CD14-positive monocyte (primary cell): ENCODE results near the gene HNRNPF. TPM values are rescaled to one million over a fixed set of nuclear protein-coding genes. Genes with fewer than 3 reads are reported as not detected.

Experiments
- DNase-seq, 3 donors: peaks; one replicate each; pipeline ENCODE4 v3.0.0-alpha.2; 2011 to 2022
- H2AFZ ChIP-seq: 2 replicates; pipeline ENCODE4 v1.6.0; 2012; ENCODE audit warnings: mild to moderate bottlenecking, low read depth, low read length, inconsistent platforms; ENCODE audit not compliant: insufficient read depth, poor library complexity, severe bottlenecking
- H3K27ac ChIP-seq, 2 donors: 1 replicate in 1 of 2; 2 replicates in 1 of 2; pipeline ENCODE4 v1.5.1; 2012 to 2013; ENCODE audit warnings: low read length in 2 of 2, control low read depth in 1 of 2, inconsistent platforms in 1 of 2, low read depth in 1 of 2, mild to moderate bottlenecking in 1 of 2
- H3K27me3 ChIP-seq, 2 donors: one replicate each; pipeline versions ENCODE4 v1.6.0 to v1.6.1; 2011 to 2013; ENCODE audit warnings: low read length in 2 of 2; ENCODE audit not compliant: control insufficient read depth in 2 of 2, insufficient read depth in 2 of 2
- H3K36me3 ChIP-seq, 2 donors: replicated peaks in 1 of 2; 1 replicate in 1 of 2; 2 replicates in 1 of 2; pipeline versions ENCODE4 v1.5.1 to v1.6.1; 2012 to 2013; ENCODE audit warnings: low read length in 2 of 2, control low read depth in 1 of 2, inconsistent platforms in 1 of 2, mild to moderate bottlenecking in 1 of 2; ENCODE audit not compliant: insufficient read depth in 2 of 2, control insufficient read depth in 1 of 2
- H3K4me1 ChIP-seq, 2 donors: 1 replicate in 1 of 2; 2 replicates in 1 of 2; pipeline versions ENCODE4 v1.5.1 to v1.6.1; 2012 to 2013; ENCODE audit warnings: low read length in 2 of 2, control low read depth in 1 of 2, inconsistent platforms in 1 of 2, mild to moderate bottlenecking in 1 of 2, moderate library complexity in 1 of 2; ENCODE audit not compliant: insufficient read depth in 2 of 2, control insufficient read depth in 1 of 2
- H3K4me2 ChIP-seq: replicated peaks from 2 replicates; pipeline ENCODE3; 2012; ENCODE audit warnings: low read length, moderate library complexity, mild to moderate bottlenecking; ENCODE audit not compliant: poor library complexity, severe bottlenecking; ENCODE audit errors: extremely low read depth
- H3K4me3 ChIP-seq, 3 experiments: fragments of 200-600 bp in 1 of 3; sonication (generic) in 1 of 3; replicated peaks in 1 of 3; 1 replicate in 2 of 3; 2 replicates in 1 of 3; pipeline ENCODE4 v1.5.1; 2011 to 2013; ENCODE audit warnings: low read length in 3 of 3, mild to moderate bottlenecking in 3 of 3, control low read depth in 2 of 3, low read depth in 2 of 3, inconsistent platforms in 1 of 3, moderate library complexity in 1 of 3
- H3K79me2 ChIP-seq: 2 replicates; pipeline ENCODE4 v1.6.0; 2012; ENCODE audit warnings: mild to moderate bottlenecking, control low read depth, inconsistent platforms, low read length, moderate library complexity; ENCODE audit not compliant: insufficient read depth
- H3K9ac ChIP-seq: 2 replicates; pipeline ENCODE4 v1.6.0; 2017; ENCODE audit warnings: low read length, mild to moderate bottlenecking; ENCODE audit not compliant: insufficient read depth, poor library complexity, severe bottlenecking
- H3K9me3 ChIP-seq, 2 donors: replicated peaks in 1 of 2; 1 replicate in 1 of 2; 2 replicates in 1 of 2; pipeline versions ENCODE4 v1.5.1 to v1.6.1; 2012 to 2013; ENCODE audit warnings: low read length in 2 of 2, control low read depth in 1 of 2; ENCODE audit not compliant: control insufficient read depth in 1 of 2, insufficient read depth in 1 of 2
- H4K20me1 ChIP-seq: 2 replicates; pipeline ENCODE4 v1.6.0; 2012; ENCODE audit warnings: mild to moderate bottlenecking, low read length, control low read depth, moderate library complexity; ENCODE audit not compliant: insufficient read depth
- H3K27ac Mint-ChIP-seq, 7 donors: one replicate each; pipeline ENCODE4 v1.8.0; 2020; ENCODE audit warnings: mild to moderate bottlenecking in 7 of 7, mixed read lengths in 7 of 7, moderate library complexity in 6 of 7, inconsistent platforms in 2 of 7
- H3K27me3 Mint-ChIP-seq, 3 donors: one replicate each; pipeline ENCODE4 v1.8.0; 2021 to 2022; ENCODE audit warnings: low read depth in 3 of 3, mild to moderate bottlenecking in 3 of 3, mixed read lengths in 3 of 3, moderate library complexity in 3 of 3, inconsistent platforms in 1 of 3
- H3K36me3 Mint-ChIP-seq, 2 donors: one replicate each; pipeline ENCODE4 v1.8.0; 2020; ENCODE audit warnings: mixed read lengths in 2 of 2, inconsistent platforms in 1 of 2, mild to moderate bottlenecking in 1 of 2
- H3K4me1 Mint-ChIP-seq: one replicate; pipeline ENCODE4 v1.8.0; 2020; ENCODE audit warnings: mild to moderate bottlenecking, mixed read lengths
- H3K4me3 Mint-ChIP-seq, 2 donors: one replicate each; pipeline ENCODE4 v1.8.0; 2020; ENCODE audit warnings: mild to moderate bottlenecking in 2 of 2, mixed read lengths in 2 of 2, moderate library complexity in 1 of 2
- H3K9me3 Mint-ChIP-seq, 7 donors: one replicate each; pipeline ENCODE4 v1.8.0; 2020 to 2022; ENCODE audit warnings: mixed read lengths in 7 of 7, mild to moderate bottlenecking in 6 of 7, moderate library complexity in 6 of 7, inconsistent platforms in 2 of 7
- WGBS: methylation state at CpG from one replicate; pipeline ENCODE4 v1.1.5; 2013; ENCODE audit warnings: missing lambda C conversion rate; ENCODE audit not compliant: insufficient coverage; 5-methylcytosine and 5-hydroxymethylcytosine counted together
- intact Hi-C, 2 donors: fragments of 100-400 bp; cut with micrococcal nuclease; formaldehyde crosslinking; loops; one replicate each; pipeline versions ENCODE4 v1.15.0 to v1.15.1; 2023
- polyA plus RNA-seq, 3 donors: library from polyadenylated mRNA; depleted of rRNA in 1 of 3; unstranded in 2 of 3; stranded (reverse) in 1 of 3; fragments of 300-500 nt in 2 of 3; fragments of >200 nt in 1 of 3; fragmentation: Illumina TruSeq in 2 of 3; gene quantifications; 1 replicate in 2 of 3; 2 replicates in 1 of 3; pipeline ENCODE4 v1.2.3, GENCODE V29; 2012 to 2021
- TF ChIP-seq, protein P1 (sequence below): fragments of 200-600 bp; IDR thresholded peaks from one replicate; pipeline ENCODE4 v1.8.0; 2022; ENCODE audit warnings: antibody characterized with exemption, mild to moderate bottlenecking

The HNRNPF gene
- polyA plus RNA-seq, 3 donors, result 115 to 189 (median 188) TPM

DNA sequence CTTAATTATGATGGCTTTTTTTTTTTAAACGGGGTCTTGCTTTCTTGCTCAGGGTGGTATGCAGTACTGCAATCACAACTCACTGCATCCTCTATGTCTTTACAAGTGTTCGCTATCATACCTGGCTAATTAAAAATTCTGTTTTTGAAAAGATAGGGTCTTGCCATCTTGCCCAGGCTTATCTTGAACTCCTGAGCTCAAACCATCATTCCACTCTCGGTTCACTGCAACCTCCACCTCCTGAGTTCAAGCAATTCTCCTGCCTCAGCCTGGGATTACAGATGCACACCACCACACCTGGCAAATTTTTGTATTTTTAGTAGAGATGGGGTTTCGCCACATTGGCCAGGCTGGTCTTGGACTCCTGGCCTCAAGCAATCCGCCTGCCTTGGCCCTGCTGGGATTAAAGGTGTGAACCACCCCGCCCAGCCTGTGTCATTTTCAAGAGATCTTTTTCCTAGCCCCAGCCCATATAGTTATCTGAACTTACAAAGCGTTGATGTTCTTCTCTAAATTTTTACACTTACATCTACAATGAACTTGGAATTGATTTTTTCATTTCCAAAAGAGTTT lies 6.0 kb downstream of the HNRNPF start:
- Histone ChIP-seq H3K36me3 (peaks cover 0 to 24% of the 10 kb centered on the region in 2 donors), H3K27ac (peak overlapping the region in 1 of 2 donors; percentile 99), H3K4me3 (no peak overlapping the region), H3K4me2 (no peak overlapping the region), H4K20me1 (peaks cover 92% of the 10 kb centered on the region), H3K9me3 (no peaks in the 10 kb centered on the region), H2AFZ (no peak overlapping the region), H3K79me2 (peaks cover 99% of the 10 kb centered on the region), H3K4me1 (peaks cover 45 to 85% of the 10 kb centered on the region in 2 donors), H3K27me3 (no peaks in the 10 kb centered on the region), H3K9ac (no peak overlapping the region)
- Mint-ChIP-seq H3K27me3 (no peaks in the 10 kb centered on the region), H3K4me1 (peaks cover 78% of the 10 kb centered on the region), H3K36me3 (peaks cover 23 to 35% of the 10 kb centered on the region in 2 donors), H3K27ac (peak overlapping the region in 5 of 7 donors; percentile 10 to 77 (median 46)), H3K9me3 (no peaks in the 10 kb centered on the region), H3K4me3 (no peak overlapping the region)
- 83% methylated on average over 1 of the region's 7 CpGs for WGBS
- DNase-seq, result no peak
- TF ChIP-seq, protein P1, sequence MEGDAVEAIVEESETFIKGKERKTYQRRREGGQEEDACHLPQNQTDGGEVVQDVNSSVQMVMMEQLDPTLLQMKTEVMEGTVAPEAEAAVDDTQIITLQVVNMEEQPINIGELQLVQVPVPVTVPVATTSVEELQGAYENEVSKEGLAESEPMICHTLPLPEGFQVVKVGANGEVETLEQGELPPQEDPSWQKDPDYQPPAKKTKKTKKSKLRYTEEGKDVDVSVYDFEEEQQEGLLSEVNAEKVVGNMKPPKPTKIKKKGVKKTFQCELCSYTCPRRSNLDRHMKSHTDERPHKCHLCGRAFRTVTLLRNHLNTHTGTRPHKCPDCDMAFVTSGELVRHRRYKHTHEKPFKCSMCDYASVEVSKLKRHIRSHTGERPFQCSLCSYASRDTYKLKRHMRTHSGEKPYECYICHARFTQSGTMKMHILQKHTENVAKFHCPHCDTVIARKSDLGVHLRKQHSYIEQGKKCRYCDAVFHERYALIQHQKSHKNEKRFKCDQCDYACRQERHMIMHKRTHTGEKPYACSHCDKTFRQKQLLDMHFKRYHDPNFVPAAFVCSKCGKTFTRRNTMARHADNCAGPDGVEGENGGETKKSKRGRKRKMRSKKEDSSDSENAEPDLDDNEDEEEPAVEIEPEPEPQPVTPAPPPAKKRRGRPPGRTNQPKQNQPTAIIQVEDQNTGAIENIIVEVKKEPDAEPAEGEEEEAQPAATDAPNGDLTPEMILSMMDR, result no peak
- intact Hi-C loops, result no loop called here

DNA sequence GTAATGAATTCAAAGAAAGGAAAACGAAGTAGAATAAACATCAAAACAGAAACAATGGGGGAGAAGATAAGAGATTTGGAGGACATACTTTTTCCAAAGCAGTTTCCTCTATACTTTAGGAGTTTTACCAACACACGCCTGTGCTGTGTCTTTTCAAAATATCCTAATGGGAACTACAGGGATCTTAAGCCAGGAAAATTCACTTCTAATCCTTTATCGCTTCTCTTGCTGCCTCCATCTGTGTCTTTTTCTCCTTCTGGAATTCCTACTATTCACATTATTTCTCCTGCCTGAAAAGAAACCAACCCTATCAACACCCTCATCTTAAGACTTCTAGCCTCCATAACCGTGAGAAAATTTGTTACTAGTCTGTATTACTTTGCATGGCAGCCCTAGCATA lies 6.8 kb downstream of the HNRNPF start:
- no peak overlapping the region for H3K4me3 ChIP-seq
- peaks cover 99% of the 10 kb centered on the region for H3K79me2 ChIP-seq
- intact Hi-C loops, result no loop called here
- TF ChIP-seq, protein P1, result no peak
- H3K27ac ChIP-seq, result peak overlapping the region in 1 of 2 donors; percentile 99
- no peaks in the 10 kb centered on the region for H3K27me3 Mint-ChIP-seq
- H3K27me3 ChIP-seq, result no peaks in the 10 kb centered on the region
- H3K9me3 Mint-ChIP-seq, result no peaks in the 10 kb centered on the region
- peaks cover 0 to 24% of the 10 kb centered on the region in 2 donors for H3K36me3 ChIP-seq
- DNase-seq, result no peak
- no peaks in the 10 kb centered on the region for H3K9me3 ChIP-seq
- no peak overlapping the region for H3K4me3 Mint-ChIP-seq
- H4K20me1 ChIP-seq, result peaks cover 94% of the 10 kb centered on the region
- no peak overlapping the region for H2AFZ ChIP-seq
- peaks cover 23 to 35% of the 10 kb centered on the region in 2 donors for H3K36me3 Mint-ChIP-seq
- 100% methylated on average over 1 of the region's 4 CpGs for WGBS
- peaks cover 46 to 93% of the 10 kb centered on the region in 2 donors for H3K4me1 ChIP-seq
- H3K4me2 ChIP-seq, result no peak overlapping the region
- no peak overlapping the region for H3K9ac ChIP-seq
- H3K27ac Mint-ChIP-seq, result peak overlapping the region in 4 of 7 donors; percentile 25 to 57 (median 47)
- peaks cover 85% of the 10 kb centered on the region for H3K4me1 Mint-ChIP-seq
